NCI-H446 (cell line): ENCODE data around the gene ORAI3.

Source experiments
- DNase-seq, 2 experiments: peaks; one replicate each; lab custom pipeline; 2025; lab: John Stamatoyannopoulos, UW

Gene ORAI3

DNA sequence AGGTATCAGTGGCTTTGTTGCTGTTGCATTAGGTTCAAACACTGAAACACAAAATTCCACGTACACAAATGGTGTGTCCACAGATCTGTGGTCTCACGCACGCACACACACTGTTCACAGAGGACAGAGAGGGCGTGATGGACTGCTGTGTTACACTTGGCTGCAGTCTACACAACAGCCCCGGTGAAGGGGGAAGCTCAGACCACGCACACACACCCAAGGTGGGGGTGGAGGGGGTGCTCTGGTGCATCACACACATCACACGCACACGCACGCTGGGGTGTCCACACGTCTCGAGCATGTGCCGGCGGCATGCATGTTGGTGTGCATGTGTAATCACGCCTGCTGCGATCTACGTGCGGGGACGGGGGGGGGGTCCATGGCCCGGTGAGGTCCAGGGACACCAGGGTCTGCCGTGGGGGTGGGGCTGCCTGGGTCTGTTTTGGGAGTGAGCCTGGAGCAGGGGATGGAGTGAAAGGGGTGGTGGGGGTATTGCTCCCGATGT, 43.5 kb downstream of the ORAI3 start:
- DNase-seq: no peak

DNA sequence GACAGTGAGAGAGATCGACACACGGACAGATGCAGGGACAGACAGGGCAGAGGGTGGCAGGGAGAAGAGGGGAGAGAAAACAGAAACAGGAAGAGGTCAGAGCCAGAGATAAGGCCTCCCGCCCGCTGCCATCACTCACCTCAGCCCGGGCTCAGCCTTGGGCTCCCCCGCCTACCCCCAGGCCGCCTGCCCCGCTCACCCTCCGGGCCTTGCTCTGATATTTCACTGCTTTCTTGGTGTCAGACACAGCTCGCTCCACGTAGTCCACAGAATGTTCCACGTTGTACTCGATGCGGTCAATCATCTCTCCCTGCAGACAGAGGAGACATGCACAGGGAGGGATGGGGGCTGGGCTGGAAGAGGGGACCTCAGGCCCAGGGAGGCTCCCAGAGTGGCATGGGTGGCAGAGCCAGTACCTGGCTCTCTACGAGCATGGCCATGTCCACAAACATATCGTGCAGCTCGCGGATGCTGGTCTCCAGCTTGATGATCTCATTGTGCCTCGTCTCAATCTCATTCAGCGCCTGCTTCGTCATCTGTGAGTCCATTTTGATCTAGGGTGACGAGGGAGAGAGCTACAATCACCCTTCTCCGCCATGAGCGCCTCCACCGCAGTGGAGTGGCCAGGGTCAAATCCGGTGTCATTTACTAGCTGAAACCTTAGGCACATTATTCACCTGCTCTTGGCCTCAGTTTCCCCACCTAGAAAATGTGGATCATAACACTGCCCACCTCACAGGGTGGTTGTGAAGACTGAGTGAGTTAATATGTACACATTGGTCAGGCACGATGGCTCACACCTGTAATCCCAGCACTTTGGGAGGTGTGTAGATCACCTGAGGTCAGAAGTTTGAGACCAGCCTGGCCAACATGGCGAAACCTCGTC, 44.3 kb downstream of the ORAI3 start:
- no peak for DNase-seq

DNA sequence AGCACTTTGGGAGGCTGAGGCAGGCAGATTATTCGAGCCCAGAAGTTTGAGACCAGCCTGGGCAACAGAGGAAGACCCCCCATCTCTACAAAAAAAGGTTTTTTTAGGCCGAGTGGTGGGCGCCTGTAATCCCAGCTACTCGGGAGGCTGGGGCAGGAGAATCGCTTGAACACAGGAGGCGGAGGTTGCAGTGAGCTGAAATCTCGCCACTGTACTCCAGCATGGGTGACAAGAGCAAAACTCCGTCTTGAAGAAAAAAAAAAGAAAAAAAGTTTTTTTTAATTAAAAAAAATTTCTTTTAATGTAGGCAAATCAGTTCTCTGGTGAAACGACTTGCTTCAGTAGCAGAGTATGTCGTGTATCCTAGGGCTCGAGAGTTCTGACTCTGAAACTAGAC, 47.1 kb downstream of the ORAI3 start:
- no peak for DNase-seq

DNA sequence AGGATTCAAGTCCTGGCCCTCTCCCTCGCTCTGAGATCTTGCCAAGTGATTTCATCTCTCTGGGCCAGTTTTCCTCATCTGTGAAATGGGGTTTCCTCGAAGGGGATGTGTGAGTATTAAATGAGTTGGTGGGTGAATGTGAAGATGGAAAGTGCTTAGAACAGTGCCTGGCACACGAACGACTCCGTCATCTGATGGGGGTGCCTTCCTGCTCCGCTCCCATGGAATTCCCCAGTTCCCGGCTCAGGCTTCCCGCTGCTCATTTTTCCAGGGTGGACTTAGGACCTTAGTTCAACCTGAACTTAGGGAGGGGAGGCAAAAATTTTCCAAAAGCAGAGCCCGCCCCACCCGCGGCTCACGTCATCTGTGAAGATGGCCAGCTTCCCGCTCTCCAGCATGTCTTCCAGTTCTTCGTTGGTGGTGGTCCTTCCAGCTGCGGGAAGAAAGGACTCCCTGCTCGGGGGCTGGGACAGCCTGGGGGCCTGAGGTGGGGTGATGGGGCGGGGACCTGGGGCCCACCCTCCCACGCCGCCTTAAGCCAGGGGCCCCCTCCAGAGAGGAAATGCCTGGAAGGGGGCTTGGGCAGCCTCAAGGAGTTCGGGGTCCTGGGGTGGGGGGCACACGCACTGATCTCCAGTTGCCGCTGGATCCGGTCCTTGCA, 47.6 kb downstream of the ORAI3 start:
- no peak for DNase-seq

DNA sequence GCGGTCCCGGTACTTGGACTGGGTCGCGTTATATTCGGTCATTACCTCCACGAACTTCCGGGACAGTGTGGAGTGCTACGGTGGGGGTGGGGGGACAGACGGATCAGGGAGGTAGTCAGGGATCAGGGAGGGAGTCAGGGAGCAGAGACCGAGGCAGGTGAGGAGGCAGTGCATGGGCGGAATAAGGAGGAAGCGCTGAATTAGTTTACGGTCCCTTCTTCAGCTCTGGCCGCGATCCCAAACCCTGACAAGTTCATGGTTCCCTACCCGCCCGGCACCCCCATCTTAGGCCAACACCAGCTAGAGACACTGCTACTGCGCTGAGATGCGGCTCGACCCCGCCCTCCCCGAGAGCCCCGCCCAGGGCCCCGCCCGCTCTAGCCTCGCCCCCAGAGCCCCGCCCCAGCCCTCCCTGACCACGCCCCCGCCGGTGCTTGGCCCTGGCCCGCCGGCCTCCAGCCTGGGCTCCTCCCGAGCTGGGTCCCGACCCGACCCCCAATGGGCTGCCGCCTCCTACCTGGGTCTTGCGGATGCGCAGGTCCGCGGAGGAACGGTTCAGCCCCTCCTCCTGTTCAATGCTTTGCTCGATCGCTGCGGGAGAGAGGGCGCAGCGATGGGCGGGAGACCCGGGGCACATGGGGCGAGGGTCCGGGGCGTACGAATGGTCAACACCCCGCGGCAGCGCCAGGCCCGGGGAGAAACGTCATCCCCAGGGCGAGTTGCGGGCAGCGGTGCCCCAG, 48.3 kb downstream of the ORAI3 start:
- no peak for DNase-seq

- DNase-seq: no peak
Observed at GRCh38 chr16:30997725-30998711, 49.1 kb downstream of the ORAI3 start.

GRCh38 chr16:30998852-30999761, 50.2 kb downstream of the ORAI3 start:
- peak; percentile 29 to 80 for DNase-seq

DNA sequence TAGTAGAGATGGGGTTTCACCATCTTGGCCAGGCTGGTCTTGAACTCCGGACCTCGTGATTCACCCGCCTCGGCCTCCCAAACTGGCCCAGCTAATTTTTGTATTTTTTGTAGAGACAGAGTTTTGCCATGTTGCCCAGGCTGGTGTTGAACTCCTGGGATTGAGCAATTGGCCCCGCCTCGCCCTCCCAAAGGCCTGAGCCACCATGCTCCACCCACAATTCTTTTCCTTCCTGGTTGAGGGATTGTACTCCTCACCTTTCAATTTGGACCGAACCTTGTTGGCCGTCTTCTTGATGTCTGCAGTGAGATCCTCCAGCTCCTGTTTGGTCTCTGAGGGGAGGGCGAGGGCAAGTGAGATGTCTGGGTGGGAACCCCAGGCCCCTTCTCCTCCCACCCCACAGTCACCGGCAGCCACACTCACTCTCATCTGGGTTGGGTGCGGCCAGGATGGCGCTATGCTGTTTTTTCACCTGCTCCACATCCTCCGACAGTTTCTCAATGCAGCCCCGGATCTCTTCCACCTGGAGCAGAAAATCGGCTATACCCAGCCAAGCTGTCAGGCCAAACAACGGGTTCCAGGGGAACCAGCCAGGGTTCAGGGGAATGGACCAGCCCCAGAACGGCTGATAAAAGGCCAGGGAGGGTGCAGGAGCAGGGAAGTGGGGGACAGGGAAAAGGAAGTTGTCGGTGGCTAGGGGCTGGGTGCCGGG, 52.0 kb downstream of the ORAI3 start:
- DNase-seq: no peak

DNA sequence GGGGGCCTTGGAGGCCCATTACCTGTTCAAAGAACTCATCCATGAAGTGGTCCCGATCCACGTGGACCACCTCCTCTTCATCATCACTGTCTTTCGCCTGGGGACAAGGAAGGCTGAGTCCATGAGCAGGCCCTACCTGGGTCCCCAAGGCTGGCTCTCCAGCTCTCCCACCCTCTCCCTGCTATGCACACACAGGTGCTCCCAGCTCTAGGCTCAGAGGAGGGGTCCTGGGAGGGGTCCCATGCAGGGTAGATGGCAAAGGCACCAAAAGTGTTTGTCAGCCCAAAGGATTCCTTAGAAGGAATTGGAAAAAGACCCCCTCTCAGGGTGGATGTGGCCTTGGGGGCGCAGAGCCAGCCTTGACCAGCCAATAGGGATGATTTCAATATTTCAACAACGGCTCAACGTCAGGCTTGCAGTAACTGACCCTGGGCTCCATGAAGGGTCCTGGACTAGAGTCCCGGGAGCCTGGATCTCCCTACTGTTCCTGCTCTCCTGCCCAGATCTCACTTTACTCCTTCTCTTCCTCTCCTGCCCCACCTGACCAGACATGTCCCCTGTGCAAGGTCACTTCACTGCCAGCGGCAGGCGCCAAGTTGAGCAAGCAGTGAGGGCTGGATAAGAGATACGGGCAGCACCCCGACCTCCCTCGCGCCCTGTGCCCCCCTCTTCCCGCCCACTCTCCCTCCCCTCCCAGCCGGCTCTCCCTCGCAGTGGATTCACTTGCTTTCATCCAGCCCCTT, 52.8 kb downstream of the ORAI3 start:
- no peak for DNase-seq

DNA sequence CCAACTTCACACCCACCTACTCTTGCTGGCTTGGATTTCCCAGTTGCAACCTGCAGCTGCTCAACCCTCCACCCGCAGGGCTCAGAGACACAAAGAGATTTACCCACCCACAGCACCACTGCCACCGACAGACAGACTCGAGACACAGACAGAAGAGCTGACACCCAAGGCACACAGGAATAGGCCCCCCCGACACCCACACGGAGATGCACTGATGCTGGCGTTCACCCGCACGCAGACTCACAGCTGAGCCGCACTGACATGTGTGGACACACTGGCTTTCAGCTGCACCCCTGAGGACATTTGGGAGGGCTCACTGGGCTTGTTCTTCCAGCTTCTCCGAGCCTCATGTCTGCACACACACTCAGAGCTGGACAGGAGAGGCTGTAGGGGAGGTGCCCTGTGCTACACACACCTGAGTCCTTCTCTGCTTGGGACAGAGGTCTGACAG, 53.4 kb downstream of the ORAI3 start:
- no peak for DNase-seq

DNA sequence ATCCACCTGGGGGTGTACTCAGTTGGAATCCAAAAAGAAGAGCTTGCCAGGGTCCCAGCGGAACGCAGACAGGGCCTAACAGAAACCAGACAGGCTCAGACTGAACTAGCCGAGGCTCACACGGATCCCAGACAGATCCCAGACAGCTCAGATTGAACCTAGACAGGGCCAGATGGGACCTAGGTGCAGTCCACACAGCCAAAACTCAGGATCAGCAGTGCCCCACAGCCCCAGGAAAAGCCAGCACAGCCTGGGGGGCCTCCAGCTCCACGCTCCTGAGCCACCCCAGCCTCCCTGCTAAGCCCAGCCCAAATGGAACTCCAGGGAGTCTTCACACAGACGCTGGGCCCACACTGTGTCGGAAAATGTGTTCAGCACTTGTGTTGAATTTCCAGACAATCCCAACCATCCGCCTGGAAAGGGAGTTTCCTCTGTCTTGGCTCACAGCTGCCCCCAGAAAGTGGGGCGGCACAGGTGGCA, 54.0 kb downstream of the ORAI3 start:
- no peak for DNase-seq

GRCh38 chr16:31003744-31004143, 54.9 kb downstream of the ORAI3 start:
- no peak for DNase-seq
